DMS114 treated with DMSO at 0.1 percent for 48 hours (cell line): ENCODE data around the gene TPO.
"Not testable (repeated sequence)": the region's sequence is repeated elsewhere in the genome, so short reads cannot be mapped to it uniquely, and the experiment has no call there.

Experiments
- DNase-seq: peaks from one replicate; lab custom pipeline; 2025; ENCODE audit not compliant: unreplicated experiment; lab: John Stamatoyannopoulos, UW

TPO gene

GRCh38 chr2:1499033-1499795 is 86.0 kb downstream of the TPO start:
- no peak for DNase-seq

GRCh38 chr2:1501038-1501851 is 88.0 kb downstream of the TPO start:
- DNase-seq = no peak

GRCh38 chr2:1501991-1502390 is 88.7 kb downstream of the TPO start:
- DNase-seq = no peak

GRCh38 chr2:1502891-1503304 is 89.6 kb downstream of the TPO start:
- DNase-seq = no peak

- no peak for DNase-seq
Observed at GRCh38 chr2:1503471-1504310, 90.4 kb downstream of the TPO start.

GRCh38 chr2:1504311-1504750 is 91.1 kb downstream of the TPO start:
- DNase-seq = no peak

GRCh38 chr2:1505031-1505441 is 91.8 kb downstream of the TPO start:
- no peak for DNase-seq

- DNase-seq = no peak
Observed at GRCh38 chr2:1509271-1510065, 96.2 kb downstream of the TPO start.

GRCh38 chr2:1510176-1510575 is 96.9 kb downstream of the TPO start:
- no peak for DNase-seq

GRCh38 chr2:1511455-1511854 is 98.2 kb downstream of the TPO start:
- no peak for DNase-seq

- no peak for DNase-seq
Observed at GRCh38 chr2:1512321-1513289, 99.3 kb downstream of the TPO start.

- DNase-seq = no peak
Observed at GRCh38 chr2:1514391-1515072, 101.3 kb downstream of the TPO start.

- DNase-seq = no peak
Observed at GRCh38 chr2:1515073-1515430, 101.8 kb downstream of the TPO start.

GRCh38 chr2:1515986-1516797 is 102.9 kb downstream of the TPO start:
- no peak for DNase-seq

GRCh38 chr2:1516798-1517060 is 103.5 kb downstream of the TPO start:
- DNase-seq = no peak

GRCh38 chr2:1517291-1517690 is 104.0 kb downstream of the TPO start:
- DNase-seq = not testable (repeated sequence)

GRCh38 chr2:1517786-1518185 is 104.5 kb downstream of the TPO start:
- no peak for DNase-seq

GRCh38 chr2:1518331-1518803 is 105.1 kb downstream of the TPO start:
- no peak for DNase-seq
